PC-9 (cell line): ENCODE measurements around the gene KRT8. TPM values are rescaled to one million over a fixed set of nuclear protein-coding genes. Genes with fewer than 3 reads are reported as not detected.
A peak's percentile ranks its signal among the peaks of the same experiment; 100 is the strongest.
"Not testable (repeated sequence)": the region's sequence is repeated elsewhere in the genome, so short reads cannot be mapped to it uniquely, and the experiment has no call there.

Experiments
- BruUV-seq: library from RNA; stranded (reverse); fragments of 400-500 nt; replicated peaks from 2 replicates; lab custom pipeline; 2021; lab: Mats Ljungman, UMichigan
- CTCF ChIA-PET: fragments of 300-600 bp; sonication (Branson Sonifier 250); formaldehyde crosslinking; loops from one replicate; lab custom pipeline; 2022; ENCODE audit warnings: antibody characterized with exemption; lab: Charles Lee
- POLR2A ChIA-PET: fragments of 300-600 bp; sonication (Branson Sonifier 250); formaldehyde crosslinking; loops from one replicate; lab custom pipeline; 2022; ENCODE audit warnings: antibody characterized with exemption; ENCODE audit not compliant: unreplicated experiment; lab: Charles Lee
- DNase-seq, 2 experiments: peaks; one replicate each; pipeline versions ENCODE4 v3.0.0 to v3.0.0-alpha.2; 2015 to 2022; ENCODE audit warnings: mixed read lengths in 1 of 2
- H2AFZ ChIP-seq: fragments of 200-600 bp; sonication (generic); 2 replicates; pipeline ENCODE4 v1.8.1; 2017; ENCODE audit warnings: antibody characterized with exemption
- H3F3A ChIP-seq: fragments of 200-600 bp; sonication (generic); 2 replicates; pipeline ENCODE4 v1.8.1; 2017; ENCODE audit warnings: antibody characterized with exemption, mild to moderate bottlenecking, low read depth; ENCODE audit not compliant: insufficient read depth
- H3K27ac ChIP-seq: fragments of 200-600 bp; sonication (generic); 2 replicates; pipeline ENCODE4 v1.6.1; 2016; ENCODE audit warnings: mixed run types
- H3K27me3 ChIP-seq: fragments of 200-600 bp; sonication (generic); 2 replicates; pipeline ENCODE4 v1.6.1; 2016; ENCODE audit warnings: low read depth, mixed run types; ENCODE audit not compliant: insufficient read depth
- H3K36me3 ChIP-seq: fragments of 200-600 bp; sonication (generic); 2 replicates; pipeline ENCODE4 v1.6.1; 2016; ENCODE audit warnings: low read depth, mixed run types
- H3K4me1 ChIP-seq: fragments of 200-600 bp; sonication (generic); replicated peaks from 2 replicates; pipeline ENCODE4 v1.6.1; 2016; ENCODE audit warnings: mixed run types; ENCODE audit not compliant: insufficient read depth
- H3K4me2 ChIP-seq: fragments of 200-600 bp; sonication (generic); 2 replicates; pipeline ENCODE4 v1.6.1; 2017; ENCODE audit warnings: mixed run types
- H3K4me3 ChIP-seq: fragments of 200-600 bp; sonication (generic); 2 replicates; pipeline ENCODE4 v1.6.1; 2016; ENCODE audit warnings: mixed run types
- H3K79me2 ChIP-seq: fragments of 200-600 bp; sonication (generic); 2 replicates; pipeline ENCODE4 v1.6.1; 2017; ENCODE audit warnings: low read depth, mixed run types
- H3K9me2 ChIP-seq: fragments of 200-600 bp; sonication (generic); 2 replicates; pipeline ENCODE4 v1.8.1; 2017; ENCODE audit warnings: mild to moderate bottlenecking; ENCODE audit not compliant: insufficient read depth
- H3K9me3 ChIP-seq: fragments of 200-600 bp; sonication (generic); 2 replicates; pipeline ENCODE4 v1.8.1; 2016; ENCODE audit warnings: low read depth; ENCODE audit not compliant: insufficient read depth
- H4K20me1 ChIP-seq: fragments of 200-600 bp; sonication (generic); 2 replicates; pipeline ENCODE4 v1.8.1; 2017; ENCODE audit not compliant: insufficient read depth
- EZH2 ChIP-seq: fragments of 200-600 bp; sonication (generic); IDR thresholded peaks from 2 replicates; pipeline ENCODE4 v1.8.0; 2017; ENCODE audit warnings: antibody characterized with exemption, low read depth
- intact Hi-C: fragments of 100-400 bp; cut with micrococcal nuclease; formaldehyde crosslinking; loops from one replicate; pipeline ENCODE4 v1.10.0; 2022; ENCODE audit not compliant: unreplicated experiment
- total RNA-seq: library from RNA; stranded (reverse); gene quantifications from 2 replicates; pipeline ENCODE4 v1.2.3, GENCODE V29; 2021
- TF ChIP-seq, protein P1 (sequence below): fragments of 200-600 bp; sonication (generic); conservative IDR thresholded peaks from 2 replicates; pipeline ENCODE4 v1.6.1; 2017; ENCODE audit warnings: mixed run types, antibody characterized with exemption, mild to moderate bottlenecking, moderate library complexity

Gene KRT8
- total RNA-seq, 1 experiment from 2014 or later = 2,962 TPM

DNA sequence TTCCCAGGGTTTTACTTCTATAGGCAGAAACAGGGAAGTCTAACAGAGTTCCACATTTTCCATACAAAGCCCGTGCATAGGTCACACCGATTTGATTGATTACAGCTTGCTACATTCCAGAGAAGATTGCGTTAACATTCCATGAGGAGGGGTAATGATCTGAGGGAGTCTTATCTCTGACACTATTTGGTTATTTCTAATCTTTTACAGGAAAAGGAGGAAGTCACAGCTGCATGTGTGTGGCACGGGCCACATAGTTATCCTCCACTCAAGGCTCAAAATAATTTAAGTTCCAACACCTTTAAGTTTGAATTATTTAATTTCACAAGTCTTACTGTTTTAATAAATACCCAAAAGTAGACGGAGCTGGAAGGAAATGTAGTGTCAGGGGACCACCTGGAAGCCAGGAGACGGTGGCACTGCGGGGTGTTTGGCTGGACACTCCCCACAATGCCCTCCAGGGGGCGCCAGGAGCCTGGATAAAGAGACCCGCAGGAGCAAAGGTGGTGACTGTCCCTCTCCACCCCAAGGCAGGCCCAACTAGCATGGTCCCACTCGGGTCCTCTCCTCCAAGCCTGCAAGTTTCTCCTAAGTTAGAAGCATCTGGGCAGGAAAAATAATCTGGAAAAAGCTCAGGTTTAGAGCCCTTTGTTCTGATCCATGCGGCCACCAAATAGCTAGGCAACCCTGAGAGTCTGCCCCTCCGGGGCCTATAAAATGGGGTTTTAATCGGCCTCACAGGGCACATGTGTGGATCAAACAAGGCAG is 20.2 kb downstream of the KRT8 start:
- Histone ChIP-seq H3K9me3 (no peaks in the 10 kb centered on the region), H3K27ac (no peak overlapping the region), H3K9me2 (no peaks in the 10 kb centered on the region), H3K4me1 (peaks cover 6% of the 10 kb centered on the region), H3K4me3 (no peak overlapping the region), H3K36me3 (no peaks in the 10 kb centered on the region), H3K79me2 (no peaks in the 10 kb centered on the region), H2AFZ (no peak overlapping the region), H3K27me3 (no peaks in the 10 kb centered on the region), H3F3A (peaks cover 9% of the 10 kb centered on the region; the same call in 1 of the 2 replicates), H3K4me2 (peak overlapping the region; percentile 5; the same call in 1 of the 2 replicates), H4K20me1 (no peaks in the 10 kb centered on the region)
- ChIA-PET CTCF (interaction anchor here (0.6 to 2.9 kb wide), 17 partner anchors 12 to 862 kb away, joined by 3 to 59 read pairs (median 4); partner anchors contain the start of genes KRT8 and SPRYD3), POLR2A (interaction anchor here (0.5 to 1.4 kb wide), 11 partner anchors 11 to 742 kb away, joined by 3 to 9 read pairs (median 5); partner anchors contain the start of gene KRT8)
- intact Hi-C loops = loop anchor here (1.0 to 5.0 kb wide), 5 partner anchors 21 to 857 kb away; partner anchors contain the start of gene KRT8
- TF ChIP-seq EZH2 = no peak
- TF ChIP-seq, protein P1, sequence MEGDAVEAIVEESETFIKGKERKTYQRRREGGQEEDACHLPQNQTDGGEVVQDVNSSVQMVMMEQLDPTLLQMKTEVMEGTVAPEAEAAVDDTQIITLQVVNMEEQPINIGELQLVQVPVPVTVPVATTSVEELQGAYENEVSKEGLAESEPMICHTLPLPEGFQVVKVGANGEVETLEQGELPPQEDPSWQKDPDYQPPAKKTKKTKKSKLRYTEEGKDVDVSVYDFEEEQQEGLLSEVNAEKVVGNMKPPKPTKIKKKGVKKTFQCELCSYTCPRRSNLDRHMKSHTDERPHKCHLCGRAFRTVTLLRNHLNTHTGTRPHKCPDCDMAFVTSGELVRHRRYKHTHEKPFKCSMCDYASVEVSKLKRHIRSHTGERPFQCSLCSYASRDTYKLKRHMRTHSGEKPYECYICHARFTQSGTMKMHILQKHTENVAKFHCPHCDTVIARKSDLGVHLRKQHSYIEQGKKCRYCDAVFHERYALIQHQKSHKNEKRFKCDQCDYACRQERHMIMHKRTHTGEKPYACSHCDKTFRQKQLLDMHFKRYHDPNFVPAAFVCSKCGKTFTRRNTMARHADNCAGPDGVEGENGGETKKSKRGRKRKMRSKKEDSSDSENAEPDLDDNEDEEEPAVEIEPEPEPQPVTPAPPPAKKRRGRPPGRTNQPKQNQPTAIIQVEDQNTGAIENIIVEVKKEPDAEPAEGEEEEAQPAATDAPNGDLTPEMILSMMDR = peak; percentile 97
- peak in 1 of 2 experiments; percentile 76 for DNase-seq
- no TSS peak for BruUV-seq

DNA sequence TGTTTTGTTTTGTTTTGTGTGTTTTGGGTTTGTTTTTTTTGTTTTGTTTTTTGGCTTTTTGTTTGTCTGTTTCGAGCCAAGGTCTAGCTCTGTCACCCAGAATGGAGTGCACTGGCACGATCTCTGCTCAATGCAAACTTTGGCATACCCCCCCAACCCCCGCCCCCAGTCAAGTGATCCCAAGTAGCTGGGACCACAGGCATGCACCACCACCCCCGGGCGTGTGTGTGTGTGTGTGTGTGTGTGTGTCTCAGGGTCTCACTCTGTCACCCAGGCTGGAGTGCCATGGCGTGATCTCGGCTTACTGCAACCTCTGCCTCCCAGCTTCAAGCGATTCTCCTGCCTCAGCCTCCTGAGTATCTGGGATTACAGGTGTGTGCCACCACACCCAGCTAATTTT is 24.4 kb downstream of the KRT8 start:
- H4K20me1 ChIP-seq, H3K27ac ChIP-seq, H2AFZ ChIP-seq, DNase-seq, BruUV-seq, H3K9me3 ChIP-seq, H3K79me2 ChIP-seq, H3K36me3 ChIP-seq, H3F3A ChIP-seq, H3K4me3 ChIP-seq, H3K27me3 ChIP-seq, H3K9me2 ChIP-seq: not testable (repeated sequence)
- peaks cover 17% of the 10 kb centered on the region for H3K4me1 ChIP-seq
- intact Hi-C loops = loop anchor here (1.0 to 5.0 kb wide), 4 partner anchors 508 to 853 kb away; no protein-coding TSS in a partner anchor
- peak overlapping the region; percentile 69; the same call in 1 of the 2 replicates for H3K4me2 ChIP-seq
- ChIA-PET POLR2A (interaction anchor here (0.5 to 0.7 kb wide), 4 partner anchors 507 to 745 kb away, joined by 3 to 6 read pairs (median 6); no protein-coding TSS in a partner anchor), CTCF (interaction anchor here (0.6 to 3.3 kb wide), 7 partner anchors 81 to 599 kb away, joined by 3 to 20 read pairs (median 3); no protein-coding TSS in a partner anchor)

DNA sequence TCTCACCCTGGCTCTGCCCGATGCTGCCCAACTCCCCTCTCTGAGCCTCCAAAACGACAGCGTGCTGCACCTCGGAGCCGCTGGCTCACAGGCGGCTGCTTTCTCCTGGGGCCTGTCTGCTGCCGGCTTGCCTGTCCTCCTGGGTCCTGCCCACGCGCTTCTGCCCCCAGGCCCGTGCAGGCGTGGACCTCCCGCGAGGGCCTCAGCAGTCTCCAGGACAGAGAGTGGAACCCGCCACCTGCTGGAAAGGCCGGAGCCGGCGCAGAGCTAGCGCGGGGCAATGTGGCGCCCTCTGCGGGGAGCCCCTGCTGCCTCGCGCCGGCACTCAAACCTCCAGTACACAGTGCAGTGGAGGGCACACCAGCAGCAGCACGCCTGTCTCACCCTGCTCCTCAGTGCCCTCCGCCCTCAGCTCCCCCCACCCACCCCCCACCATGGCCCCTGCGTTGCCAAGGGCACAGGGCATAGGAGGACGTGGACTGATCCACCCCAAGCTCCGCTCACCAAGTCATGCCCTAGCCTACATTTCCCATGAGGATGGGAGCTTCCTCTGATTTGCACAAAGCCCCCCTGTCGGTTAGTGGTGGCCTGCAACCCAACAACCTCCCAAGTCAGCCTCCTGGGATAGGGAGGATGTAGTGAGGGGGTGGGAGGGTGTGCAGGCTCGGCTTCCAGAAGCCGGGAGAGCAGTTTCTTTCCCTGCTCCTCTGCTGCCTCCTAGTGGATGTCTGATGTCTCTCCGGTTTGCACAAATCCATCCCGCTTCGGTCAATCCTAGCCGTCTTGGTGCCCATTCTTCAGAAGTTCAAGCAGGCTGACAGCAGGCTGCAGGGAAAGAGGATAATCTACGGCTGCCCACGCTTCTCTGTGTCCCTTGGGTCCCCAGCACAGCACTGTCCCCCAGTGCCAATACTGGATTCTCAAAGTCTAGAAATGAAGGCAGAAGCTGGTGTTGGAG is 25.2 kb downstream of the KRT8 start:
- no peaks in the 10 kb centered on the region for H3K36me3 ChIP-seq

More for the DNA sequence above, 25.2 kb downstream of the KRT8 start:
- H3K27ac ChIP-seq = peak overlapping the region; percentile 51
- H3K9me3 ChIP-seq = no peaks in the 10 kb centered on the region
- DNase-seq = peak; percentile 80 to 81
- H3K4me2 ChIP-seq = peak overlapping the region; percentile 69
- intact Hi-C loops = loop anchor here (1.0 to 5.0 kb wide), 7 partner anchors 296 to 852 kb away; no protein-coding TSS in a partner anchor
- peak overlapping the region; percentile 31; the same call in 1 of the 2 replicates for H3K4me3 ChIP-seq
- TF ChIP-seq, protein P1 = peak; percentile 86
- TF ChIP-seq EZH2 = no peak
- H3K4me1 ChIP-seq = peaks cover 19% of the 10 kb centered on the region
- no peaks in the 10 kb centered on the region for H4K20me1 ChIP-seq
- no peaks in the 10 kb centered on the region for H3K79me2 ChIP-seq
- no peaks in the 10 kb centered on the region for H3K9me2 ChIP-seq
- CTCF ChIA-PET = interaction anchor here (0.6 to 3.3 kb wide), 22 partner anchors 32 to 1177 kb away, joined by 3 to 20 read pairs (median 4); no protein-coding TSS in a partner anchor
- peak overlapping the region; percentile 50; the same call in 1 of the 2 replicates for H2AFZ ChIP-seq
- POLR2A ChIA-PET = interaction anchor here (0.5 to 0.7 kb wide), 4 partner anchors 97 to 744 kb away, joined by 3 to 6 read pairs (median 4); no protein-coding TSS in a partner anchor
- H3K27me3 ChIP-seq = no peaks in the 10 kb centered on the region
- no peaks in the 10 kb centered on the region; the same call in 1 of the 2 replicates for H3F3A ChIP-seq
- no TSS peak for BruUV-seq
